SHP77 treated with DMSO at 0.1 percent for 48 hours (cell line): ENCODE measurements around the gene ARID1B.

ENCODE experiments used
- DNase-seq: peaks from one replicate; lab custom pipeline; 2025; lab: John Stamatoyannopoulos, UW

The ARID1B gene

DNA sequence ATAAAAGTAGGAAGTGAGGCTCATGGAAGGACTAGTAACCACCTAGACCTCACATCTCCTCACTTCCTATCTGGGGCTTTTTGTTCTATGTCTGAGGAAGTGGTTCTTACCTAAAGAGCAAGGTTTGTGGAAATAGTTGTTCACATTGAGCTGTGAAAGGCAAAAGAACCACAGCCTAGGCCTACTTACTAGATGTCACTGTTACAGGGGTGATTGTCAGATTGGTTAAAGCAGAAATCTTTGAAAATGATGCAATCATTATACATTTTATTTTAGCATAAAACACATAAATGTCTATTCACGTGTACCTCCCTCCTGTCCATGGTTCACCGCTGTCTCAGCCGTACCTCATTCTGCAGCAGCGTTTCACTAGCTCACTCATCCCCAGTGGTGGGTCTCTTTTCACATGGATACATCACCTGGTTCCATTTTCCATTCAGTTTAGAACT, 277.4 kb downstream of the ARID1B start:
- no peak for DNase-seq

DNA sequence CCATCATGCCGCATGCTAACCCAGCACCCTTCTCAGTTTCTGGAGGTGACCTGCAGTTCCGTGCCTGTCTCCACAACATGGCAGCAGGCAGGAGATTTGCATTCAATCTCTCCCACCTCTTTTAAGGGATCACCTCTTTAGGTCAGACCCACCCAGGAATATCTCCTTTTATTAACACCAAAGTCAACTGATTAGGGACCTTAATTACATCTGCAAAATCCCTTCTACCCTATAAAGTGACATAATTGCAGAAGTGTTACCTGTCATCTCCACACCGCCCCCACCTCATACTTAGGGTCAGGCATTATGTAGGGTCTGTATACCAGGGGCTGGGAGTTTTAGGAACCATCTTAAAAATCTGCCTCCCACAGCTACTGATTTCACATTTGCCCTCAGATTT, 278.7 kb downstream of the ARID1B start:
- DNase-seq: no peak

GRCh38 chr6:157056275-157056674, 279.1 kb downstream of the ARID1B start:
- DNase-seq: no peak

GRCh38 chr6:157058574-157058973, 281.4 kb downstream of the ARID1B start:
- no peak for DNase-seq

- no peak for DNase-seq
Measured at GRCh38 chr6:157059781-157060180, 282.6 kb downstream of the ARID1B start.

GRCh38 chr6:157060440-157060952, 283.3 kb downstream of the ARID1B start:
- no peak for DNase-seq

DNA sequence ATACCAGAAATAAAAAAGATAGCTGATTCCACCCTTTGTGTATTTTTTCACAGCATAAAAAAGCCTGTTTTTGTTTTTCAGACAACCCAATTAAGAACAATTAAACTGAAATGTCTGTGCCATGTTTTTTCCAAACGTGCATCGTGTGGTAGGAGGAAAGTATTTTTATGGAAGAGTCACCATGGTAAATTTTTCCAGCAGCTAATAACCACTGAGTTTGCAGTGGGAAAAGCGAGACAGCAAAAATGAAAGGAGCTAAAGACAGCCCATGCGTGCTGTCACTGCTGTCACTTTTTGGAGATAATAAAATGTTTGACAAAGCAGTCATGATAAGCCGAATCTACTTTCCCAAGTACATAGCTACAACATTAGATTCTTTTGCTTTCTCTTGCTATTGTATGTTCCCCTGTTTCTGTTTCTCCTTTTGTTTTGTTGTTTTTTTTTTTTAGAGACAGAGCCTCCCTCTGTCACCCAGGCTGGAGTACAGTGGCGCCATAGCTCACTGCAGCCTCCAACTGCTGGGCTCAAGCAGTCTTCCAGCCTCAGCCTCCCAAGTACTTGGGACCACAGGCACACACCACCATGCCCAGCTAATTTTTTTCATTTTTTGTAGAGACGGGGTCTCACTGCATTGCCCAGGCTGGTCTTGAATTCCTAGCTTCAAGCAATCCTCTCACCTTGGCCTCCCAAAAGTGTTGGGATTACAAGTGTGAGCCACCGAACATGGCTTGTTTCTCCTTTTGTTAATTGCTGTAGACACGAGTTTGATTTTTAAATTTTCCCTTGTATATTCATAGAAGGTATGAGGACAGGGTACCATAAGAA, 284.8 kb downstream of the ARID1B start:
- DNase-seq: no peak

DNA sequence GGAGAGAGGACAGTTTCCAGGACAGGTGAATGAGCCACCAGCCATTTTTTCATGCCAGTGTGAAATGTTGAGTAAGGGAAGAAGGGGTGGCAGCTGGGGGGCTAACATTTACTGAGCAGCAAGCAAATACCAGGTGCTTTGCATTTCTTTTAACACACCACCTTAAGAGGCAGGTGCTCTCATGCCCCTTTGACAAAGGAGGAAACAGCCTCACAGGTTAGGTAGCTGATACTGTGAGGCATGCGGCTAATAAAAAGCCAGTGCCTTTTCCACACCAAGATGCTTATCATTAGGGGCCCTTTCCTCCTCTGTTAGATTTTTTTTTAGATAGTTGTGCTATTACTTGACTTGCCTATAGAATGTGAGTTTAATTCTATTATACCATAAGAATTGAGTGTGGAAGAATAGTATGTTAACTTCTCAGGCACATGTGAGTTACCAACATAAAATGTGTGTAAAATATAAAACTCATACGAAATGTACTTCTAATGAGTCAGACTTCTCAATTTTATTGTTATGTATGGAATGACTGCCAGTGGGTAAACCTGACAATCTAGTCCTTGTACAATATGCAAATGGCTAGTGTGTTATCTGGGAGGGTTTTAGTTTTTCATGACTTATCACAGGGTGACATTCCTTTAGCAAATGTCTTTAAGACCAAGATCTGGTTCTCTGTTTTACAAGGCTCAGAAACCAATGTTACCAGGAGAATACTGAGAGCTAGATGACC, 286.2 kb downstream of the ARID1B start:
- no peak for DNase-seq

GRCh38 chr6:157063923-157064322, 286.7 kb downstream of the ARID1B start:
- DNase-seq: no peak

DNA sequence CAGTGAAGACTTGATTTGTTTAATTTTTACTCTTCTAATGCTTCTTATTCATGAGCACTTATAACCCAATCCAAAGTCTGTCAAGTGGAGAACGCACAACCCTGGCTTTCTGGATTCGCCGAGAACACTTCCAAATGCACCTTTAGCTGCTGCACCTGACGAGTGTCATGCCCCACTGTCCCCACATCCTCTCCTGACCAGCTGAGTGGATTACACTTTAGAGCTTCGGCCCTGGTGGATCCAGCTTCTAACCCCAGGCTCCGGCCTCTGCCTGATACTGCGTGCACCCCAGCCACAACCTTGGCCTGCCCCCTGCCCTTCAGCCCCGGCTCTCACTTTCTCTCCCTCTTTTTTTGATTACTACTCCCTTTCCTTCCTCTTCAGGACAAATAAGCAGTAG, 287.3 kb downstream of the ARID1B start:
- no peak for DNase-seq

- DNase-seq: no peak
Measured at GRCh38 chr6:157065366-157065765, 288.2 kb downstream of the ARID1B start.

DNA sequence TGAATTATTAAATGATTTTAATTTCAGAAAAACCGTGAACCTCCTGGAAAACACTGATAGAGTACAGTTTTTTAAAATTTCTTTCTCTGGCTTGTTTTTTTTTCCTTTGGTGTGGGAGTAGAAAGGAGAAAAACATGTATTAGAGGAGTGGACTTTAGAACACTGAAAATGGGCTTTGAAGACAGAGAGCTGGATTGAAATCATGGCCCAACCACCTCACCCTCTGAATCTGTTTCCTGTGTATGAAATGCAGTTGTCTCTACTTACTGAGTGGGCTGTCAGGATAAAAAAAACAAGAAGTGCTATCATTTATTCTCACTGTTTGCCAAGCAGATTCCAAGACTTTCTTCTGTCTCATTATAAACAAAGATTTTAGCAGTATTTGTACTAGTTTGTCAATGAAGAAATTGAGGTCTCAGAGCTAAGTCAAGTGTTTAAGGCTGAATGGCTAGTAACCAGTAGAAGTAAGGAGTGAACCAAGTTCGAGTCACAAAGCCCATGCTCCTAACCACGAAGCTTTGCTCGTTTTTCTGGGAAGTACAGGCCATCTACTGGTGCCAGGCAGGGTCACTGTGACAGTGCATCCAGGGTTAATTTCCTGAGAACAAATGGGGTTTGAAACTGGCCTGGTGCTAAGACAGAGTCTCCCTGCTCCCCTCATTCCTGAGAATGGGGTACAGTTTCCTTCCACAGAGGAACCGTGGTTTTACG, 289.8 kb downstream of the ARID1B start:
- DNase-seq: no peak

DNA sequence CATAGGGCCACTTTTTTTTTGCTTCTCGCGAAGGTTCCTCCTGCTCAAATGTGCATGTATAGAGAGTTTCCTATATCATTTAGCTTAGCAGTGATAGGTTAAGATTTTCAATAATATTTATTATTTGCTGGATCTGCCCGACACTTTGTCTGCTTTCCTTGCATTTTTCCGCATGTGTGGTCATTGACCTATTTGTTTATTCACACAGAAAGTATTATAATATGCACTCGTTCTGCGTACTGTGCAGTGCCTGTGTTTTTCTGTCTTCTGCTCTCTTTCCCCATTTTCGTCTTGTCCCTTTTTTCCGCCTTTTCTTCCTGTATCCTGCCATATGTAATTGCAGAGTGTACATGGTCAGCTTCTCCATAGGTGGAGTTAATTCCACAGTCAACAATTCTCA, 290.3 kb downstream of the ARID1B start:
- DNase-seq: no peak

DNA sequence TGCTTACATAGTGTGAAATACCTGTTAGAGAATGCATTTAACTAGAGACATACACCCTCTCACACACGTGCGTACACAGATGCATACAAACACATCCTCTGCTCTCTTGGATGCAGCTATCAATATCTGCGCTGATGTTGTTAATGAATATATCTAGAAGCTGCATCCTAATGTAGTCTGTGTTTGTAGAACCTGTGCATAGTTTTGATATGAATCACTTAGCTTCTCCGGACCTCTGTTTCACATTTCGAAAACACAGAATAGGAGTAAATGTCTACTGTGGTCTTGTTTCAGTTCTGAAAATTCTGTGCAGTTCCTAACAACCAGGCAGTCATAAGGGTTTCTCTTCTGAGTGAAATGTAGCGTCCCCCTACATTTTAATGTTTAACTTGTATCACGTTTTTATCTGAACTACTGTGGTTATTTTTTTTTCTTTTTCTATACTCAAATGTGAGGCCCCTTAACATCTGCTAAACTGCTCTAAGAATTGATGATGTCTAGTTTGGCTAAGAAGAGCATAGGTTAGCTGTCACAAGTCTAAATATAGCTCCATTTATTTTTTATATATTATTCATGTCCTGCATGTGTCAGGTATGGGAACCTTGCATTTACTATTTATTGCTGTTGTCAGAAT, 291.6 kb downstream of the ARID1B start:
- no peak for DNase-seq

GRCh38 chr6:157069585-157069984, 292.4 kb downstream of the ARID1B start:
- no peak for DNase-seq

- DNase-seq: no peak
Measured at GRCh38 chr6:157070403-157071107, 293.4 kb downstream of the ARID1B start.

DNA sequence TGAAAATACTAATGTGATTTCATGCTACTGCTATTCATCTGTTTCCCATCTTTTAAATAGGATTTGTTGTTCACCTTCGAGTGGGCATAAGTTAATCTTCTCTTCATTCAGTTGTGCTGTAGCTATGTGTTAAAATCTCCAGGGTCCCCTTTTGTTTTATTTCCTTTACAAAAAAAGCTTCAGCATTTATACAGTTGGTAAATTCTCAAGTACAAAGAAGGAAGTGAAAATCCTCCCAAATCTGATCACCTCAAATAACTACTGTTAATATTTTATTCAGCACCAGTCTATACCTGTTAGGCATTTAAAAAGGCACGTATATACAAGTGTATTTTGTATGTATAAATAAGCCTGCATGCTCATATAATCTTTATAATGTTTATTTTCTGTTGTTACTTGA, 294.9 kb downstream of the ARID1B start:
- no peak for DNase-seq

GRCh38 chr6:157073596-157073995, 296.4 kb downstream of the ARID1B start:
- DNase-seq: no peak

DNA sequence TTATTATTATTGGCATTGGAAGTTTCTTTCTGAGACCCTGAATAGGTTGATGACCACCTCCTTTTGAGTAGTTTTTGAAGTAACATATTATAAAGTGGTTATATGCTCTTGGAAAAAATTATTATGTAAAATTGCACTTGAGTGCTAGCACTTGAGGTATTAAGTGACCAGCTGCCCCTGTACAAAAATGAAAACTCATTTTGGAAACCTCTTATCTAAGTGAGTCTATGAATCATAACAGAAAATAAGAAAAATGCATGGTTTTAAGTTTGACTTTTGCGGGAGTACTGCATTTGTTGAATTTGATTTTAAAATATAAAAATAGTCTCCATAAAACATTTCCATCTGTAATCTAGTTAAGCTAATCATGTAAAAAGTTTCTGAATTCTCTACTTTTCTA, 297.8 kb downstream of the ARID1B start:
- no peak for DNase-seq

- no peak for DNase-seq
Measured at GRCh38 chr6:157075549-157076450, 298.6 kb downstream of the ARID1B start.
